Measurements from ENCODE around the gene GPX5.

Gene GPX5

DNA sequence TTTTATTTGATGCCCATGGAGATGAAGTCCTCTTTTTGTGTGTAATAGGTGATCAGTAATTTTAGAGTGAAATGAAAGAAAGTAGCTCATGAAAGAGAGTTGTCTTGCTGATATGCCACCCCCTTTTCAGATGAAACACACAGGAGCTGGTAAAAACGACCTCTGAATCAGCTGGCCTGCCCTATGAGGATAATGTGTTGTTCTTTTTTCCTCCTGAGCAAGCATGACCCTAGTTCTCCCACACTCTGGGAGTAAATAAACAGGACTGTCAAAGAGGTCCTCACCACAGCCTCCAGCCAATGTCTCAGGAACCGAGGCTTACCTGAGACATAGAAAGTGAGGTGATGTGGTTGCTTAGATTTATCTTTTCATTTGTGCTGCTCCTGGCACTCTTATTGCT lies 29.5 kb downstream of the GPX5 start:
- no peak for DNase-seq (ENCODE audit: low read depth, low spot score)

DNA sequence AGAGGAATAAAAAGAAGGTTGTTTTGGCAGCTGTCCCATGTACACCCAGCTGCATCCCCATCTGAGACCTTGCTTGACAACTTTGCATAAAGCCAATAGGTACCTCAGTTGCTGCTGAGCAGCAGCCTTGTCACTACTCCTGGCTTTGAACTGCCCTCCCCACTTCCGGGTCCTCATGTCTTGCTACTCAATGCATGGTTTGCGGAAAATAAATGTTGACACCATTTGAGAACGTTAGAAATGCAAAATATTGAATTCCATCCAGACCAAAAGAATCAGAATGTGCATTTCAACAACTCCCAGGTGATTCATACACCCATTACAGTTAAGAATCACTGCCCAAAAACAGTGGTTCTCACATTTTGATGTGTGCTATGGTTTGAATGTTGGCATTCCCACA lies 32.9 kb downstream of the GPX5 start:
- DNase-seq (ENCODE audit: low read depth, low spot score) = no peak

DNA sequence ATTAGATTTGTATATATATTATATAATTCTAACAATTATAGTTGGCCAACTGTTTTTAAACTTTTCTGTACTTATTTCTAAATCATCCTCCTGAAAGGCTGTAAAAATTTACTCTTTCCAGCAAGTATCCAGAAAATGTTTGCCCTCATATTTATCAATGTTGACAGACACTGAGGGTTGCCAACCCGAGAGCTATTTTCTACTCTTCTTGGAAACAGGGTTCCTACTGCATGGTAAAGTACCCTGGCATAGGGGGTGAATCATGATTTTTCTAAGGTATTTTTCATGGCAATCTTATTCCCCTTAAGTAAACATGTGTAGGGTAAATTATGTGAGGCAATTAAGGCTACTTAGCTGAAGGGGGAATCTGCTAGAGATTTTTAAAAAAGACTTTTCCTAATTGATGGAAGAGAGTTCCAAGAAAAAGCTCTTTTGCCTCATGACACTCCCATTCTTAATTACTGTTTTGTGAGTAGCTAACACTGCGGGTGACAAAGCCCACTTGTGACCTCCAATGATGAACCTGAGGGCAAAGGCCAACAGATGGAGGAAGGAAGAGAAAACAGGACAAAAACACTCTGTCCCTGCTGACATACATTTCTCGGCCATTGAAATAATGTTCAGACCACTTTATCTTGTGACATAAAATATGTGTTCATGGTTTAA lies 37.9 kb downstream of the GPX5 start:
- no peak for DNase-seq (ENCODE audit: low read depth, low spot score)

DNA sequence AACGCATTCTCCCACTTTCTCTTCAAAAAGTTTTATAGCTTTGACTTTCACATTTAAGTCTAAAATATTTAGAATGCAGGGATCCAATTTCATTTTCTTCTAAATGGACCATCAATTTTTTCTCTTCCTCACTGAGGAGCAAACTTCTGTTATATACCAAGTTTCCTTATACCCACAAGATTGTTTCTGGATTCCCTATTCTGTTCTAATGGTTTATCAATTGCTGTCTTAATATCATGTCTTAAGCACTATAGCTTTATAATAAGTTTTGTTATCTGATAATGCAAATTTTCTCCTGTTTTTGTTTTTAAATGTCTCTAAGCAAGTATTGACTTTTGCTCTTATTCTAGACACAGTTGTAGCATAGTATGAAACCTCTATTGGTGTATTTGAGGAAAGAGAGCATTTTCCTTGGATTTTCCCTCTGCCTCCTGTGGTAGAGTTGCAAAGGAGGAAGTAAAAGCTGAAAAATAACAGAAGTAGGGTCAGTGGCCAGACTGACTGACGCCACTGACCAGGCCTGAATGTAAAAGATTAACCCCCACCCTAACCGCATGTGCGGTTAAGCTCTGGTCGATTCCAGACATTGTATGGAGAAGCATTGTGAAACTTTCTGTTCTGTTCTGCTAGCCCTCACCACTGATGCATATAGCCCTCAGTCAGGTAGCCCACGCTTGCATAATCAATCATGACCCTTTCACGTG lies 40.3 kb downstream of the GPX5 start:
- no peak for DNase-seq (ENCODE audit: low read depth, low spot score)

DNA sequence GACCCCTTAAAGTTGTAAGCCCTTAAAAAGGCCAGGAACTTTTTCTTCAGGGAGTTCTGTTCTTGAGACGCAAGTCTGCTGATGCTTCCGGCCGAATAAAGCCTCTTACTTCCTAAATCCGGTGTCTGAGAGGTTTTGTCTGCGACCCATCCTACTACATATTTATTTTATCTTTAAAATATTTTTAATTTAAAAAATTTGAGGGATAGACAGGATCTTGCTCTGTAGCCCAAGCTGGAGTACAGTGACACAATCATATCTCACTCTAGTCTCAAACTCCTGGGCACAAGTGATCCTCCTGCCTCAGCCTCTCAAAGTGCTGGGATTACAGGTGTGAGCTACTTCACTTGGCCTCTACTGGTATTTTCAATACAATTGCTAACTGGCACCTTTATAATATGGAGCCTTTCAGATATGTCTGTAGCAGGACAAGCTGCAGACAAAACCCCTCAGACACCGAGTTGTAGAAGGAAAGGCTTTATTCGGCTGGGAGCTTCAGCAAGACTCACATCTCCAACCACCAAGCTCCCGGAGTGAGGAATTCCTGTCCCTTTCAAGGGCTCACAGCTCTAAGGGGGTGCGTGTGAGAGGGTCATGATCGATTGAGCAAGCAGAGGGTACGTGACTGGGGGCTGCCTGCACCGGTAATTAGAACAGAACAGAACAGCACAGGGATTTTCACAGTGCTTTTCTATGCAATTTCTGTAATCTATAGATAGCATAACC lies 41.0 kb downstream of the GPX5 start:
- no peak for DNase-seq (ENCODE audit: low read depth, low spot score)

DNA sequence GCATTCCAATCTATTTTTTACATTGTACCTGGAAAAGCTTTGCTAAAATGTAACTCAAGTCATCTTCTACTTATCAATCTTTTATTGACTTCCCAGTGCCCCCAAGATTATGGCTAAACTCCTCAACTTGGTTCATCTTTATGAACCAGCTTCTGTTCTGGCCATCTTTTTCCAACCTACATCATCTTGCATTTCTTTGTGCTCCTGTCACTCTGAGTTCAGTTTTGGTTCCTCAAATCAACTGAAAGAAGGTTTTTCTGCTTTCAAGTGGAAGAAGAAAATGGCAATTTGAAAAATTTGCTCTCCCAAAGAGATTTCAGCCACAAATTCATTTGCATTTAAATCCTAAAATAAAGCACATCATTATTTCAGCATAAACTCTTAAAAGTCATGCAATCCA lies 41.8 kb downstream of the GPX5 start:
- no peak for DNase-seq (ENCODE audit: low read depth, low spot score)

DNA sequence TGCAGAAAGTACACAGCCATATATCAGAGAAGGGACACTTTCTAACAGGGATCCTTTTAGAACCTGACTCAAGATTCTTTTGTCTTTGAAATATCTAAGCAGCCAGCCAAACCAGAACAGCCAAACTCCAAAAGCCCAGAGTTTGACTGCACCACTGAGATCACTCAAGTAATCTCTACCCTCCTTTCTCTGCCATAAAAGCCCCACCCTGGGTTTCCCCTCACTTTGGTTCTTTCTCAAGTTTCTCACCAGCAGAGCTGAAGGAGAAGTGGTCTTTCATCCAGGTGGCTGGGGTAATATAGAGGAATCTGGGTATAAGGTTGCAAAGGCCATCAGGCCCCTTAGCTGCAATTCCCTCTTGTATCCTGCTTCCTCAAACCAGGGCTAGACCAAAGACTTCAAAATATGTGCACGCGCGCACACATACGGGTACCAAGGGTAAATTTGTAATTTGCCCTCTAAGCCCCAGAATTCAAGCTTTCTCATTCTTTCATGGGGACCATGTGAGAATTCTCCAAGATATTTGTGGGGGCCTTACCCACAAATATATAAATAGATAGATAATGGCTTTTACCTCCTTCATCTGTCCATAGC lies 42.9 kb downstream of the GPX5 start:
- no peak for DNase-seq (ENCODE audit: low read depth, low spot score)

- no peak for DNase-seq (ENCODE audit: low read depth, low spot score)
These were observed 44.1 kb downstream of the GPX5 start for GRCh38 chr6:28569748-28570147.

DNA sequence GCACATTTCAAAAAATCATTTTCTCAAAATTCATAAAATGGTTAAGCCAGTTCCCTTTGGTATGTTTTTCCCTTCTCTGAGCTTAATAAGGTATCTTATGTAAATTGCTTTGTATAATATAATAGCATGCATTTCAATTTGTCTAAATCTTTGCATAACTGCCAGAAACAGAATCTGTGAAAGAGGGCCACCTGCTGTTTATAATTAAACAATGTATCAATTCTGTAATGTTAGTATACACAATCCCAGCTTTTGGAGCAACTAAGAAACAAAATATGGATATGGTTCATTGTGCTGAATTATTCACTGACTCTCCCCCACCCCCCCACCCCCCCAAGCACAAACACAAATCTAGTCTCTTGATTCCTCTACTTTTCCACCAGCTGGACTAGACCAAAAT lies 54.8 kb downstream of the GPX5 start:
- no peak for DNase-seq (ENCODE audit: low read depth, low spot score)

DNA sequence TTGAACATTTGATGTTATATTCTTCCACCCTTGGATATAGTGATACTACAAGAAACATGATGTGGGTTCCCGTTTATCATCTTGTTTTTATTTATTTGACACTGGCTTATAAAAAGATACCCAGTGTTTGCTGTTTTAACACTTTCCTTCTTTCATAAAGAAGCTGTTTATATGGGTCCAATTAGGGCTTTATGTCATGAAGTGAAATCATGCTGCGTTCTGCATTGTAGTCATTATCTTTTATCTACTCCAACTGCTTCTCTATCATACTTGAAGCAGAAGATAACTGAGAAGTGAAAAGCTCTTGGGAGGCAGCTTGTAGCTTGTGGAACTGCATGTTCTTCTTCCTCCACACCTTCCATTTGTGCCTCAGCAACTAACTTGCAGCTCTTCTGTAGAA lies 57.8 kb downstream of the GPX5 start:
- no peak for DNase-seq (ENCODE audit: low read depth, low spot score)
